HCT116 (cell line): Measurements from ENCODE around the gene LMBR1. TPM values are rescaled to one million over a fixed set of nuclear protein-coding genes. Genes with fewer than 3 reads are reported as not detected.

ENCODE experiments used
- ATAC-seq: fragments of 200-7000 bp; cut with Tn5 transposase; 2 replicates; pipeline ENCODE4 v1.9.1; 2020; ENCODE audit warnings: mild to moderate bottlenecking, moderate library complexity
- BruUV-seq: library from RNA; stranded (reverse); fragments of 400-500 nt; replicated peaks from 2 replicates; lab custom pipeline; 2021; lab: Mats Ljungman, UMichigan
- CTCF ChIA-PET: fragments of 300-600 bp; sonication (Branson Sonifier 250); formaldehyde crosslinking; loops from one replicate; lab custom pipeline; 2021; ENCODE audit warnings: antibody characterized with exemption; lab: Charles Lee
- POLR2A ChIA-PET: fragments of 300-600, 350-600 bp; sonication (Branson Sonifier 250); formaldehyde crosslinking; loops from one replicate; lab custom pipeline; 2021; ENCODE audit warnings: antibody characterized with exemption; lab: Charles Lee
- RAD21 ChIA-PET, 2 experiments: fragments of 300-600 bp; sonication (Branson Sonifier 250); formaldehyde crosslinking; loops; one replicate each; lab custom pipeline; 2023; ENCODE audit warnings: low total read pairs in 2 of 2; ENCODE audit not compliant: uncharacterized antibody in 2 of 2, unreplicated experiment in 2 of 2, low non-redundant PET in 1 of 2; lab: Charles Lee
- DNase-seq: peaks from one replicate; pipeline ENCODE4 v3.0.0-alpha.2; 2010; ENCODE audit warnings: low read depth, low spot score
- H2AFZ ChIP-seq: fragments of 200-600 bp; shearing (Covaris generic), sonication (generic); 2 replicates; pipeline ENCODE4 v1.6.1; 2017; ENCODE audit warnings: low read depth, mixed run types, mixed read lengths, antibody characterized with exemption, low read length; ENCODE audit not compliant: poor library complexity, severe bottlenecking
- H3K27ac ChIP-seq: 2 replicates; pipeline ENCODE4 v1.5.1; 2012; ENCODE audit warnings: low read depth, low read length
- H3K27me3 ChIP-seq: fragments of 200-600 bp; sonication (generic); 2 replicates; pipeline ENCODE4 v1.6.1; 2016; ENCODE audit warnings: mixed run types, low read length, mixed read lengths; ENCODE audit not compliant: insufficient read depth
- H3K36me3 ChIP-seq, 2 experiments: fragments of 200-500 bp in 1 of 2; fragments of 200-600 bp in 1 of 2; sonication (Bioruptor generic) in 1 of 2; sonication (generic) in 1 of 2; 2 replicates each; pipeline versions ENCODE4 v1.5.1 to v1.6.1; 2014 to 2016; ENCODE audit warnings: low read length in 2 of 2, inconsistent platforms in 1 of 2, mixed read lengths in 1 of 2, mixed run types in 1 of 2; ENCODE audit not compliant: insufficient read depth in 2 of 2, control insufficient read depth in 1 of 2
- H3K4me1 ChIP-seq, 2 experiments: fragments of 200-600 bp in 1 of 2; sonication (generic) in 1 of 2; 2 replicates each; pipeline versions ENCODE4 v1.5.1 to v1.6.1; 2012 to 2017; ENCODE audit warnings: low read length in 2 of 2, inconsistent platforms in 1 of 2, mild to moderate bottlenecking in 1 of 2, mixed read lengths in 1 of 2, mixed run types in 1 of 2, moderate library complexity in 1 of 2; ENCODE audit not compliant: insufficient read depth in 2 of 2, control insufficient read depth in 1 of 2
- H3K4me2 ChIP-seq: fragments of 200-600 bp; sonication (generic); 2 replicates; pipeline ENCODE4 v1.6.1; 2017; ENCODE audit warnings: mixed run types, low read length, mixed read lengths
- H3K4me3 ChIP-seq, 2 experiments: fragments of 200-600 bp in 1 of 2; sonication (generic) in 1 of 2; replicated peaks in 1 of 2; 2 replicates each; pipeline ENCODE4 v1.5.1; 2011 to 2016; ENCODE audit warnings: low read length in 2 of 2, control low read depth in 1 of 2, low read depth in 1 of 2, mild to moderate bottlenecking in 1 of 2, mixed read lengths in 1 of 2, mixed run types in 1 of 2
- H3K79me2 ChIP-seq: fragments of 200-600 bp; sonication (generic); 2 replicates; pipeline ENCODE4 v1.6.1; 2017; ENCODE audit warnings: mild to moderate bottlenecking, mixed run types, low read length, moderate library complexity, mixed read lengths; ENCODE audit not compliant: insufficient read depth
- H3K9ac ChIP-seq: fragments of 200-600 bp; sonication (generic); 2 replicates; pipeline ENCODE4 v1.6.1; 2016; ENCODE audit warnings: low read length, mixed read lengths
- H3K9me2 ChIP-seq: fragments of 200-600 bp; sonication (generic), shearing (Covaris generic); 2 replicates; pipeline ENCODE4 v1.6.1; 2017; ENCODE audit warnings: mixed run types, mild to moderate bottlenecking, moderate library complexity; ENCODE audit not compliant: insufficient read depth
- H3K9me3 ChIP-seq, 2 experiments: fragments of 200-500 bp in 1 of 2; fragments of 200-600 bp in 1 of 2; sonication (Bioruptor generic) in 1 of 2; sonication (generic) in 1 of 2; 2 replicates each; pipeline ENCODE4 v1.6.1; 2014 to 2017; ENCODE audit warnings: low read length in 2 of 2, mixed read lengths in 2 of 2, inconsistent platforms in 1 of 2, low read depth in 1 of 2, mild to moderate bottlenecking in 1 of 2, mixed run types in 1 of 2, moderate library complexity in 1 of 2; ENCODE audit not compliant: control insufficient read depth in 1 of 2, insufficient read depth in 1 of 2
- H4K20me1 ChIP-seq: fragments of 200-600 bp; sonication (generic), shearing (Covaris generic); 2 replicates; pipeline ENCODE4 v1.6.1; 2017; ENCODE audit warnings: mixed run types, mild to moderate bottlenecking, moderate library complexity; ENCODE audit not compliant: insufficient read depth
- CBX3 ChIP-seq: IDR thresholded peaks from 2 replicates; pipeline ENCODE4 v1.6.1; 2012; ENCODE audit warnings: low read depth
- CEBPB ChIP-seq: IDR thresholded peaks from 2 replicates; pipeline ENCODE4 v1.6.1; 2012; ENCODE audit warnings: low read depth
- ELF1 ChIP-seq: IDR thresholded peaks from 2 replicates; pipeline ENCODE4 v1.6.1; 2012; ENCODE audit warnings: low read depth, borderline replicate concordance
- EZH2phosphoT487 ChIP-seq: fragments of 200-600 bp; IDR thresholded peaks from 2 replicates; pipeline ENCODE4 v1.6.1; 2018; ENCODE audit warnings: antibody characterized with exemption, borderline replicate concordance
- FOSL1 ChIP-seq: IDR thresholded peaks from 2 replicates; pipeline ENCODE4 v1.6.1; 2012; ENCODE audit warnings: low read depth
- POLR2A ChIP-seq: IDR thresholded peaks from 2 replicates; pipeline ENCODE4 v1.7.0; 2011; ENCODE audit warnings: borderline replicate concordance; ENCODE audit not compliant: insufficient read depth, insufficient read length; ENCODE audit errors: extremely low read depth
- SIN3A ChIP-seq: IDR thresholded peaks from 2 replicates; pipeline ENCODE4 v1.6.1; 2012; ENCODE audit warnings: low read depth
- SP1 ChIP-seq: IDR thresholded peaks from 2 replicates; pipeline ENCODE4 v1.6.1; 2012; ENCODE audit warnings: low read depth
- SRF ChIP-seq: IDR thresholded peaks from 2 replicates; pipeline ENCODE4 v1.6.1; 2012; ENCODE audit warnings: low read depth
- TCF7L2 ChIP-seq: IDR thresholded peaks from 2 replicates; pipeline ENCODE4 v1.7.0; 2011; ENCODE audit warnings: borderline replicate concordance, inconsistent platforms; ENCODE audit not compliant: insufficient read depth, insufficient read length; ENCODE audit errors: extremely low read depth
- ZFX ChIP-seq: fragments of 450-650 bp; IDR thresholded peaks from 2 replicates; pipeline ENCODE4 v1.6.1; 2017
- intact Hi-C: fragments of 100-400 bp; cut with micrococcal nuclease; formaldehyde crosslinking; loops from 2 replicates; pipeline ENCODE4 v1.10.0; 2022
- total RNA-seq: library from RNA; stranded (reverse); gene quantifications from one replicate; pipeline ENCODE4 v1.2.1, GENCODE V29; 2021; ENCODE audit not compliant: unreplicated experiment
- TF ChIP-seq, protein P1 (sequence below): IDR thresholded peaks from 2 replicates; pipeline ENCODE4 v1.6.1; 2012
- TF ChIP-seq, protein P2 (sequence below): IDR thresholded peaks from 2 replicates; pipeline ENCODE4 v1.6.1; 2012
- TF ChIP-seq, protein P3 (sequence below): IDR thresholded peaks from 2 replicates; pipeline ENCODE4 v1.6.1; 2011; ENCODE audit warnings: mild to moderate bottlenecking, low read length, moderate library complexity; ENCODE audit not compliant: insufficient replicate concordance; ENCODE audit errors: extremely low read depth
- TF ChIP-seq, protein P4 (sequence below), 3 experiments: fragments of 200-600 bp in 1 of 3; sonication (generic) in 1 of 3; IDR thresholded peaks in 2 of 3; conservative IDR thresholded peaks in 1 of 3; 2 replicates each; pipeline ENCODE4 v1.5.1; 2012 to 2017; ENCODE audit warnings: low read depth in 2 of 3, low read length in 2 of 3, antibody characterized with exemption in 1 of 3, borderline replicate concordance in 1 of 3, control low read depth in 1 of 3, mild to moderate bottlenecking in 1 of 3, mixed read lengths in 1 of 3, mixed run types in 1 of 3, moderate library complexity in 1 of 3; ENCODE audit not compliant: insufficient read depth in 1 of 3

The LMBR1 gene
- total RNA-seq, 1 experiment from 2014 or later: 84.0 TPM

DNA sequence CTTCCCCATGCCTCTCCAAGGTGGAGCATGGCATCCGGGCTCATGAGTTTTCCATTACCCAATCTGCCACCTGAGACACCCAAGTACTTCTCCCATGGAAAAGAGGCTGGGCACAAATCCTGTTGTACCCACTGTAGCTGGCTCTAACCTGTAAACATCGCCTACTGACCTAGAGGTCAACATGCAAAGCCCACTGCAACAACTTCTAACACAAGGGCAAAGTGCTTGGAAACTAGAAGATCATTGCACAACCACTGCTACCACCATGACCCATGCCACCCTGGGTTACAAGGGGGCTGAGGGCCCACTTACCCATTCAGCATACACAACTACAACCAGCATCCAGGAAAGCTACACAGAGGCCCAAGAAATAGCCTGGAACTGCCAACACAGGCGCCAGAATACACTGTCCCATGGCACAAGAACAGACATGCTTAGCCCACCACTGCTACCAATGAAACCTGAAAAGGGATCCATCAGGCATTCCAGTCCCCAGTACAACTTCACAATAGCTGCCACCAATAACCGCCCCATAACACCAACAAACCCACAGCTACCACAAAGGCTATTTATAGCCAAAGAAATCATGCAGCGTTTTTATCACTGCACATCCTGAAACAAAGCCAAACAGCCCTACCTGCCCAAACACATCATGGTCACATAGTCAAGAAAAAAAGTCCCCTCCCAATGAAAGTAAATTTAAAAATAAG, 189.1 kb downstream of the LMBR1 start:
- Histone ChIP-seq H3K27ac (no peak overlapping the region), H3K4me2 (no peak overlapping the region), H3K79me2 (no peaks in the 10 kb centered on the region), H3K9me3 (no peaks in the 10 kb centered on the region), H3K4me1 (no peaks in the 10 kb centered on the region), H3K27me3 (no peaks in the 10 kb centered on the region), H3K9ac (no peak overlapping the region), H4K20me1 (no peaks in the 10 kb centered on the region), H3K4me3 (no peak overlapping the region), H3K9me2 (no peaks in the 10 kb centered on the region), H3K36me3 (0 out of 4 replicates have a peak, but pooled peaks cover 0 to 2% of the 10 kb centered on the region in 2 experiments), H2AFZ (no peak overlapping the region)
- CTCF ChIA-PET: no interaction called here
- intact Hi-C loops: no loop called here
- RAD21 ChIA-PET: no interaction called here
- TF ChIP-seq CEBPB (no peak), SP1 (no peak), TCF7L2 (no peak), EZH2phosphoT487 (no peak), SRF (no peak)
- TF ChIP-seq, protein P1, sequence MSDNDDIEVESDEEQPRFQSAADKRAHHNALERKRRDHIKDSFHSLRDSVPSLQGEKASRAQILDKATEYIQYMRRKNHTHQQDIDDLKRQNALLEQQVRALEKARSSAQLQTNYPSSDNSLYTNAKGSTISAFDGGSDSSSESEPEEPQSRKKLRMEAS: no peak
- BruUV-seq: no TSS peak
- no peak for DNase-seq
- POLR2A ChIA-PET: no interaction called here
- no peak for ATAC-seq

DNA sequence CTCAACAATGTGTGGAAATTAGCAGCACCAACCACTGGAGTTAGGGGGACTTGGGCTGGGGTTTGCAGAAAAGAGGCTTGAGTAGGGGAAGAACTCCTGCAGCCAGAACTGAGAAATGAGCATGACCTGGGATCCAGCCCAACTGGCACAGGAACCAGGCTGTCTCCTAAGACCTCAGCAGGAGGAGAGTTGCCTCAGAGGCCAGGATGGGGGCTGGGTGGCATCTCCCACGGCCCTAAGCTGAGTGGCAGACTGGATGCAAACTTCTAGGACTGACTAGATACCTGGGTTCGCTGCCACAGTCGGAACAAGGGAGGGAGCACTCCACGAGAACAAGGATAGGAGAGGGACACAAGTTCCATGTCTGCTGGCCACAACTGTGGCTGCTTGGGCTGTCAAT, 189.8 kb downstream of the LMBR1 start:
- no peak overlapping the region for H3K9ac ChIP-seq
- ChIA-PET RAD21 (no interaction called here), CTCF (no interaction called here), POLR2A (no interaction called here)
- H2AFZ ChIP-seq: no peak overlapping the region
- no peak overlapping the region for H3K4me3 ChIP-seq
- no peaks in the 10 kb centered on the region; a peak in 1 of 4 replicates for H3K9me3 ChIP-seq
- no peak overlapping the region for H3K4me2 ChIP-seq
- H3K9me2 ChIP-seq: no peaks in the 10 kb centered on the region
- H4K20me1 ChIP-seq: no peaks in the 10 kb centered on the region
- TF ChIP-seq, protein P2, sequence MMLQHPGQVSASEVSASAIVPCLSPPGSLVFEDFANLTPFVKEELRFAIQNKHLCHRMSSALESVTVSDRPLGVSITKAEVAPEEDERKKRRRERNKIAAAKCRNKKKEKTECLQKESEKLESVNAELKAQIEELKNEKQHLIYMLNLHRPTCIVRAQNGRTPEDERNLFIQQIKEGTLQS: no peak
- TF ChIP-seq TCF7L2: no peak
- TF ChIP-seq CBX3: no peak
- TF ChIP-seq SIN3A: no peak
- TF ChIP-seq, protein P3, sequence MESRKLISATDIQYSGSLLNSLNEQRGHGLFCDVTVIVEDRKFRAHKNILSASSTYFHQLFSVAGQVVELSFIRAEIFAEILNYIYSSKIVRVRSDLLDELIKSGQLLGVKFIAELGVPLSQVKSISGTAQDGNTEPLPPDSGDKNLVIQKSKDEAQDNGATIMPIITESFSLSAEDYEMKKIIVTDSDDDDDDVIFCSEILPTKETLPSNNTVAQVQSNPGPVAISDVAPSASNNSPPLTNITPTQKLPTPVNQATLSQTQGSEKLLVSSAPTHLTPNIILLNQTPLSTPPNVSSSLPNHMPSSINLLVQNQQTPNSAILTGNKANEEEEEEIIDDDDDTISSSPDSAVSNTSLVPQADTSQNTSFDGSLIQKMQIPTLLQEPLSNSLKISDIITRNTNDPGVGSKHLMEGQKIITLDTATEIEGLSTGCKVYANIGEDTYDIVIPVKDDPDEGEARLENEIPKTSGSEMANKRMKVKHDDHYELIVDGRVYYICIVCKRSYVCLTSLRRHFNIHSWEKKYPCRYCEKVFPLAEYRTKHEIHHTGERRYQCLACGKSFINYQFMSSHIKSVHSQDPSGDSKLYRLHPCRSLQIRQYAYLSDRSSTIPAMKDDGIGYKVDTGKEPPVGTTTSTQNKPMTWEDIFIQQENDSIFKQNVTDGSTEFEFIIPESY: no peak
- TF ChIP-seq FOSL1: no peak
- no peak for TF ChIP-seq ELF1
- no peak for TF ChIP-seq POLR2A
- TF ChIP-seq, protein P4, sequence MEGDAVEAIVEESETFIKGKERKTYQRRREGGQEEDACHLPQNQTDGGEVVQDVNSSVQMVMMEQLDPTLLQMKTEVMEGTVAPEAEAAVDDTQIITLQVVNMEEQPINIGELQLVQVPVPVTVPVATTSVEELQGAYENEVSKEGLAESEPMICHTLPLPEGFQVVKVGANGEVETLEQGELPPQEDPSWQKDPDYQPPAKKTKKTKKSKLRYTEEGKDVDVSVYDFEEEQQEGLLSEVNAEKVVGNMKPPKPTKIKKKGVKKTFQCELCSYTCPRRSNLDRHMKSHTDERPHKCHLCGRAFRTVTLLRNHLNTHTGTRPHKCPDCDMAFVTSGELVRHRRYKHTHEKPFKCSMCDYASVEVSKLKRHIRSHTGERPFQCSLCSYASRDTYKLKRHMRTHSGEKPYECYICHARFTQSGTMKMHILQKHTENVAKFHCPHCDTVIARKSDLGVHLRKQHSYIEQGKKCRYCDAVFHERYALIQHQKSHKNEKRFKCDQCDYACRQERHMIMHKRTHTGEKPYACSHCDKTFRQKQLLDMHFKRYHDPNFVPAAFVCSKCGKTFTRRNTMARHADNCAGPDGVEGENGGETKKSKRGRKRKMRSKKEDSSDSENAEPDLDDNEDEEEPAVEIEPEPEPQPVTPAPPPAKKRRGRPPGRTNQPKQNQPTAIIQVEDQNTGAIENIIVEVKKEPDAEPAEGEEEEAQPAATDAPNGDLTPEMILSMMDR (IDR thresholded peaks at IDR 0.05 in 2 of 3, conservative IDR thresholded peaks at IDR 0.05 in 1 of 3; ENCODE audit: borderline replicate concordance in 1 of 3, insufficient read depth in 1 of 3, low read depth in 2 of 3, low read length in 2 of 3): no peak
- TF ChIP-seq ZFX: no peak
- ATAC-seq: no peak
- H3K79me2 ChIP-seq: no peaks in the 10 kb centered on the region
- DNase-seq: no peak
- no peak overlapping the region for H3K27ac ChIP-seq
- H3K36me3 ChIP-seq: 0 out of 4 replicates have a peak, but pooled peaks cover 0 to 6% of the 10 kb centered on the region in 2 experiments
- no TSS peak for BruUV-seq
- H3K27me3 ChIP-seq: no peaks in the 10 kb centered on the region
- intact Hi-C loops: no loop called here
- no peaks in the 10 kb centered on the region for H3K4me1 ChIP-seq
